Measurements from ENCODE around the gene PRR7.

GRCh38 chr5:177472460-177473442 is 26.1 kb downstream of the PRR7 start:
- no peak for TF ChIP-seq POLR2AphosphoS5 (IDR thresholded peaks at IDR 0.05)
- no peak for TF ChIP-seq EP300 (IDR thresholded peaks at IDR 0.05)
